Loucy (cell line): ENCODE data around the gene ARHGAP24.

Experiments
- H2AFZ ChIP-seq: fragments of 200-600 bp; sonication (generic); 2 replicates; pipeline ENCODE4 v1.6.0; 2016; ENCODE audit warnings: antibody characterized with exemption, mild to moderate bottlenecking, low read length, moderate library complexity
- H3F3A ChIP-seq: fragments of 200-600 bp; 2 replicates; pipeline ENCODE4 v1.6.0; 2016; ENCODE audit warnings: antibody characterized with exemption, low read depth, mild to moderate bottlenecking
- H3K27me3 ChIP-seq: fragments of 200-600 bp; sonication (generic); 2 replicates; pipeline ENCODE4 v1.6.1; 2014; ENCODE audit warnings: low read length, mild to moderate bottlenecking; ENCODE audit not compliant: insufficient read depth, poor library complexity, severe bottlenecking
- H3K36me3 ChIP-seq: fragments of 200-600 bp; sonication (generic); 2 replicates; pipeline ENCODE4 v1.6.1; 2016; ENCODE audit warnings: low read length; ENCODE audit not compliant: insufficient read depth
- H3K4me1 ChIP-seq: fragments of 200-600 bp; sonication (generic); 2 replicates; pipeline ENCODE4 v1.5.1; 2014; ENCODE audit warnings: low read length, mild to moderate bottlenecking; ENCODE audit not compliant: insufficient read depth, poor library complexity, severe bottlenecking
- H3K4me2 ChIP-seq: fragments of 200-600 bp; sonication (generic); 2 replicates; pipeline ENCODE4 v1.6.0; 2014; ENCODE audit warnings: antibody characterized with exemption, low read length, low read depth, mild to moderate bottlenecking; ENCODE audit not compliant: poor library complexity, severe bottlenecking
- H3K4me3 ChIP-seq: fragments of 200-600 bp; sonication (generic); 2 replicates; pipeline ENCODE4 v1.5.1; 2014; ENCODE audit warnings: low read length, mild to moderate bottlenecking, mixed read lengths; ENCODE audit not compliant: poor library complexity, severe bottlenecking
- H3K79me2 ChIP-seq: fragments of 200-600 bp; sonication (generic); 2 replicates; pipeline ENCODE4 v1.6.1; 2014; ENCODE audit warnings: low read length; ENCODE audit not compliant: insufficient read depth
- H3K9ac ChIP-seq: fragments of 200-600 bp; sonication (generic); 2 replicates; pipeline ENCODE4 v1.6.0; 2014; ENCODE audit warnings: mild to moderate bottlenecking, low read depth, low read length, moderate library complexity; ENCODE audit not compliant: poor library complexity, severe bottlenecking
- H3K9me2 ChIP-seq: fragments of 200-600 bp; sonication (generic); replicated peaks from 2 replicates; pipeline ENCODE4 v1.6.1; 2016; ENCODE audit warnings: low read depth, low read length, mixed read lengths
- H3K9me3 ChIP-seq: fragments of 200-600 bp; sonication (generic); 2 replicates; pipeline ENCODE4 v1.6.1; 2014; ENCODE audit warnings: mild to moderate bottlenecking, antibody characterized with exemption, low read length, low read depth; ENCODE audit not compliant: insufficient read depth
- H4K20me1 ChIP-seq: fragments of 200-600 bp; sonication (generic); 2 replicates; pipeline ENCODE4 v1.6.0; 2014; ENCODE audit warnings: antibody characterized with exemption, low read length, mild to moderate bottlenecking; ENCODE audit not compliant: insufficient read depth, poor library complexity, severe bottlenecking
- CTCF ChIP-seq: fragments of 200-600 bp; sonication (generic); conservative IDR thresholded peaks from 2 replicates; pipeline ENCODE4 v1.5.1; 2014; ENCODE audit warnings: mild to moderate bottlenecking, antibody characterized with exemption, low read length
- EZH2phosphoT487 ChIP-seq: fragments of 200-600 bp; IDR thresholded peaks from 2 replicates; pipeline ENCODE4 v1.6.1; 2018; ENCODE audit warnings: antibody characterized with exemption, mild to moderate bottlenecking, moderate library complexity, borderline replicate concordance

The ARHGAP24 gene

GRCh38 chr4:85937507-85937906, 462.6 kb downstream of the ARHGAP24 start:
- peaks cover 4% of the 10 kb centered on the region; the same call in 1 of the 2 replicates for H3K79me2 ChIP-seq
- H3K4me1 ChIP-seq, result peaks cover 88% of the 10 kb centered on the region
- no peaks in the 10 kb centered on the region for H4K20me1 ChIP-seq
- H3K27me3 ChIP-seq, result no peaks in the 10 kb centered on the region
- peak overlapping the region; percentile 79 for H2AFZ ChIP-seq
- H3K9me3 ChIP-seq, result no peaks in the 10 kb centered on the region
- H3K4me3 ChIP-seq, result no peak overlapping the region
- H3F3A ChIP-seq, result no peaks in the 10 kb centered on the region
- peak overlapping the region; percentile 21 for H3K4me2 ChIP-seq
- no peaks in the 10 kb centered on the region for H3K9me2 ChIP-seq
- no peaks in the 10 kb centered on the region for H3K36me3 ChIP-seq
- H3K9ac ChIP-seq, result peak overlapping the region; percentile 21
- TF ChIP-seq EZH2phosphoT487 (no peak), CTCF (no peak)

- TF ChIP-seq EZH2phosphoT487 (no peak), CTCF (no peak; the same call in 1 of the 2 replicates)
Measured at GRCh38 chr4:85938062-85938461, 463.1 kb downstream of the ARHGAP24 start.

GRCh38 chr4:85938902-85939301, 464.0 kb downstream of the ARHGAP24 start:
- Histone ChIP-seq H3K9ac (no peak overlapping the region), H4K20me1 (no peaks in the 10 kb centered on the region), H3F3A (no peaks in the 10 kb centered on the region), H3K4me1 (peaks cover 79% of the 10 kb centered on the region), H3K9me3 (no peaks in the 10 kb centered on the region), H3K4me2 (no peak overlapping the region), H3K36me3 (no peaks in the 10 kb centered on the region), H3K4me3 (no peak overlapping the region), H3K9me2 (no peaks in the 10 kb centered on the region), H3K79me2 (peaks cover 4% of the 10 kb centered on the region; the same call in 1 of the 2 replicates), H2AFZ (no peak overlapping the region), H3K27me3 (no peaks in the 10 kb centered on the region)
- TF ChIP-seq EZH2phosphoT487 (no peak), CTCF (no peak)

More at GRCh38 chr4:85938062-85938461, 463.1 kb downstream of the ARHGAP24 start:
- no peaks in the 10 kb centered on the region for H3F3A ChIP-seq
- H2AFZ ChIP-seq, result peak overlapping the region; percentile 79
- H3K36me3 ChIP-seq, result no peaks in the 10 kb centered on the region
- H3K9me3 ChIP-seq, result no peaks in the 10 kb centered on the region
- H3K27me3 ChIP-seq, result no peaks in the 10 kb centered on the region
- no peaks in the 10 kb centered on the region for H4K20me1 ChIP-seq
- no peaks in the 10 kb centered on the region for H3K9me2 ChIP-seq
- peak overlapping the region; percentile 21 for H3K4me2 ChIP-seq
- peaks cover 85% of the 10 kb centered on the region for H3K4me1 ChIP-seq
- H3K9ac ChIP-seq, result peak overlapping the region; percentile 21
- H3K4me3 ChIP-seq, result no peak overlapping the region
- peaks cover 4% of the 10 kb centered on the region; the same call in 1 of the 2 replicates for H3K79me2 ChIP-seq
